ENCODE data around the gene PRKN.

GRCh38 chr6:162533009-162533400 lies 194.6 kb downstream of the PRKN start:
- TF ChIP-seq EZH2 (IDR thresholded peaks at IDR 0.05; ENCODE audit: borderline replicate concordance, low read length): no peak
- TF ChIP-seq, protein P1, sequence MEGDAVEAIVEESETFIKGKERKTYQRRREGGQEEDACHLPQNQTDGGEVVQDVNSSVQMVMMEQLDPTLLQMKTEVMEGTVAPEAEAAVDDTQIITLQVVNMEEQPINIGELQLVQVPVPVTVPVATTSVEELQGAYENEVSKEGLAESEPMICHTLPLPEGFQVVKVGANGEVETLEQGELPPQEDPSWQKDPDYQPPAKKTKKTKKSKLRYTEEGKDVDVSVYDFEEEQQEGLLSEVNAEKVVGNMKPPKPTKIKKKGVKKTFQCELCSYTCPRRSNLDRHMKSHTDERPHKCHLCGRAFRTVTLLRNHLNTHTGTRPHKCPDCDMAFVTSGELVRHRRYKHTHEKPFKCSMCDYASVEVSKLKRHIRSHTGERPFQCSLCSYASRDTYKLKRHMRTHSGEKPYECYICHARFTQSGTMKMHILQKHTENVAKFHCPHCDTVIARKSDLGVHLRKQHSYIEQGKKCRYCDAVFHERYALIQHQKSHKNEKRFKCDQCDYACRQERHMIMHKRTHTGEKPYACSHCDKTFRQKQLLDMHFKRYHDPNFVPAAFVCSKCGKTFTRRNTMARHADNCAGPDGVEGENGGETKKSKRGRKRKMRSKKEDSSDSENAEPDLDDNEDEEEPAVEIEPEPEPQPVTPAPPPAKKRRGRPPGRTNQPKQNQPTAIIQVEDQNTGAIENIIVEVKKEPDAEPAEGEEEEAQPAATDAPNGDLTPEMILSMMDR (IDR thresholded peaks at IDR 0.05; ENCODE audit: low read length): no peak

Data from OCI-LY1 (cell line).